Esophagus muscularis mucosa (tissue), 4 donors: ENCODE results near the gene CHRFAM7A.
"Not testable (repeated sequence)": the region's sequence is repeated elsewhere in the genome, so short reads cannot be mapped to it uniquely, and the experiment has no call there.

Experiments
- EP300 ChIP-seq: sonication (generic); formaldehyde crosslinking; IDR thresholded peaks from one replicate; pipeline ENCODE4 v1.6.1; 2017; ENCODE audit warnings: antibody characterized with exemption
- POLR2A ChIP-seq: fragments of 450-650 bp; IDR thresholded peaks from one replicate; pipeline ENCODE4 v1.6.1; 2017; ENCODE audit warnings: antibody characterized with exemption, moderate library complexity, mild to moderate bottlenecking, low read depth
- POLR2AphosphoS5 ChIP-seq, 2 donors: sonication (generic); formaldehyde crosslinking; IDR thresholded peaks; one replicate each; pipeline ENCODE4 v1.6.1; 2017; ENCODE audit warnings: antibody characterized with exemption in 2 of 2
- TF ChIP-seq, protein P1 (sequence below), 3 experiments: fragments of 200-600 bp in 2 of 3; fragments of 450-650 bp in 1 of 3; sonication (generic) in 2 of 3; IDR thresholded peaks; one replicate each; pipeline ENCODE4 v1.5.1; 2017 to 2019; ENCODE audit warnings: antibody characterized with exemption in 3 of 3, mild to moderate bottlenecking in 2 of 3, moderate library complexity in 1 of 3

DNA sequence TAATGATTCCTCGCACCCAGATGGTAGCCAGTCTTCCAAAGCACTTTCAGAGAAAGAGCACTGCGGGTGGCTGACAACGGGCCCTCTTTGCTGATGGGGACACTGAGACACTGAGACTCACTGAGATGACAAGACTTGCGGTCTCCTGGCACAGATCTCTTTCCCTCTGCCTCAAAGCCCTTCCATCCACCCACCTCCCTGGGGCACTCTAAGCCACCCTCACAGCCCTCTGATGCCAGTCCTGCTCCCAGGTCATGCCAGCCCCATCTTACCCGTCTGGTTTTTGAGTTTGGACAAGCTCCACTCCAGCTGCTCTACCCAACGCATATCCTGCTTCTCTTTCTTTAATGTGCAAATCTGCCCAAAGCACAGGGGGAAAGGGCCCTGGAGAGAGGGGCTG is 14.3 kb upstream of the CHRFAM7A start:
- TF ChIP-seq, protein P1, sequence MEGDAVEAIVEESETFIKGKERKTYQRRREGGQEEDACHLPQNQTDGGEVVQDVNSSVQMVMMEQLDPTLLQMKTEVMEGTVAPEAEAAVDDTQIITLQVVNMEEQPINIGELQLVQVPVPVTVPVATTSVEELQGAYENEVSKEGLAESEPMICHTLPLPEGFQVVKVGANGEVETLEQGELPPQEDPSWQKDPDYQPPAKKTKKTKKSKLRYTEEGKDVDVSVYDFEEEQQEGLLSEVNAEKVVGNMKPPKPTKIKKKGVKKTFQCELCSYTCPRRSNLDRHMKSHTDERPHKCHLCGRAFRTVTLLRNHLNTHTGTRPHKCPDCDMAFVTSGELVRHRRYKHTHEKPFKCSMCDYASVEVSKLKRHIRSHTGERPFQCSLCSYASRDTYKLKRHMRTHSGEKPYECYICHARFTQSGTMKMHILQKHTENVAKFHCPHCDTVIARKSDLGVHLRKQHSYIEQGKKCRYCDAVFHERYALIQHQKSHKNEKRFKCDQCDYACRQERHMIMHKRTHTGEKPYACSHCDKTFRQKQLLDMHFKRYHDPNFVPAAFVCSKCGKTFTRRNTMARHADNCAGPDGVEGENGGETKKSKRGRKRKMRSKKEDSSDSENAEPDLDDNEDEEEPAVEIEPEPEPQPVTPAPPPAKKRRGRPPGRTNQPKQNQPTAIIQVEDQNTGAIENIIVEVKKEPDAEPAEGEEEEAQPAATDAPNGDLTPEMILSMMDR (IDR thresholded peaks at IDR 0.05): not testable (repeated sequence)
- TF ChIP-seq EP300; POLR2A; POLR2AphosphoS5 (IDR thresholded peaks at IDR 0.05): not testable (repeated sequence)
